ENCODE data around the gene YJEFN3.

DNA sequence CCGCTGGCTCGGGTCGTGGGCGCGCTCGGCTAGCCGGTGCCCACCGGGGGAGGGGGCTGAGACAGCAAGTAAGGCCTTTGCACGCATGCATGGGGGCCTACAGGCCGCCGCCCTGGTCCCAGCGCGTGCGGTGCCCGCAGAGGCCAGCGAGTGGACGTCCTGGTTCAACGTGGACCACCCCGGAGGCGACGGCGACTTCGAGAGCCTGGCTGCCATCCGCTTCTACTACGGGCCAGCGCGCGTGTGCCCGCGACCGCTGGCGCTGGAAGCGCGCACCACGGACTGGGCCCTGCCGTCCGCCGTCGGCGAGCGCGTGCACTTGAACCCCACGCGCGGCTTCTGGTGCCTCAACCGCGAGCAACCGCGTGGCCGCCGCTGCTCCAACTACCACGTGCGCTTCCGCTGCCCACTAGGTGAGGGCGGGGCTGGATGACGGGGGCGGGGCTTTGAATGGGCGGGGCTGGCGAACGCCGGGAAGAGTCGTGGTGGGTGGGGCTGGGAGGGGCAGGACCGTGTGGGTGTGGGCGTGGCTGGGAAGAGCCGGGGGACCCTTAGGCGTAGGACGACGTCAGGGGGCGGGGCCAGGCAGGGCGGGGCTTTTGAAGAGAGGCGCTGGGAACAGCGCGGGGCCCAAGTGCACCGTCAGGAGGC is 11.5 kb downstream of the YJEFN3 start:
- TF ChIP-seq CTCF (IDR thresholded peaks at IDR 0.05; ENCODE audit: low read length) (no peak), EZH2 (IDR thresholded peaks at IDR 0.05; ENCODE audit: borderline replicate concordance, low read length) (no peak)

Data from OCI-LY1 (cell line).